Bronchial epithelial cell (primary cell): Measurements from ENCODE around the gene SLC4A2. TPM values are rescaled to one million over a fixed set of nuclear protein-coding genes. Genes with fewer than 3 reads are reported as not detected.

ENCODE experiments used
- DNase-seq: peaks from one replicate; pipeline ENCODE4 v3.0.0-alpha.2; 2010; ENCODE audit warnings: low read depth
- FAIRE-seq: peaks from 2 replicates; lab custom pipeline; 2011; peaks lifted over from hg19 to GRCh38; lab: Jason Lieb, UNC
- H3K27me3 ChIP-seq: 2 replicates; pipeline ENCODE4 v1.5.1; 2011; ENCODE audit warnings: low read length; ENCODE audit not compliant: control insufficient read depth, insufficient read depth
- H3K36me3 ChIP-seq: 2 replicates; pipeline ENCODE4 v1.5.1; 2011; ENCODE audit warnings: low read length; ENCODE audit not compliant: control insufficient read depth, insufficient read depth
- H3K4me3 ChIP-seq: 2 replicates; pipeline ENCODE4 v1.5.1; 2011; ENCODE audit warnings: mild to moderate bottlenecking, low read depth, low read length, control low read depth
- total RNA-seq: library from RNA; depleted of rRNA; stranded (reverse); fragments of >200 nt; gene quantifications from 2 replicates; pipeline ENCODE4 v1.2.1, GENCODE V29; 2014
- TF ChIP-seq, protein P1 (sequence below): IDR thresholded peaks from 2 replicates; pipeline ENCODE4 v1.5.1; 2011; ENCODE audit warnings: mild to moderate bottlenecking, moderate library complexity, low read length, control low read depth, inconsistent platforms; ENCODE audit not compliant: insufficient read depth, severe bottlenecking

Gene SLC4A2
- total RNA-seq, 1 donor from 2014 or later = 33.2 TPM

DNA sequence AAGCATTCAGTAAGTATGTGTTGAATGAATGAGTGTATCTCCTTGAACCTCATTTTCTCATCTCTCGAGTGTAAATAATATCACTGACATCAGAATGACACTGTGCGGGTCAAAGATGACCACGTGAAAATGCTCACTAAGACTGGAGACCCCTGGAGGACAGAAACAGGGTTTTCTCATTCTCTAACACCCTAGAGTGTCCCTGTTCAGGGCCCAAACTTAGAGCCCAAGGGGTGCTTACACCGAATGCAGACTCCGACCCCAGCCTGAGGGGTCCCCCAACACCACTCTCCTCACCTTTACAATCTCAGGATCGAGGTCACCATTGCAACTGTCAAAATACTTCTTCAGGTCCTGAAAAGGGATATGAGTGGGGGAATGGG lies 3.1 kb upstream of the SLC4A2 start:
- TF ChIP-seq, protein P1, sequence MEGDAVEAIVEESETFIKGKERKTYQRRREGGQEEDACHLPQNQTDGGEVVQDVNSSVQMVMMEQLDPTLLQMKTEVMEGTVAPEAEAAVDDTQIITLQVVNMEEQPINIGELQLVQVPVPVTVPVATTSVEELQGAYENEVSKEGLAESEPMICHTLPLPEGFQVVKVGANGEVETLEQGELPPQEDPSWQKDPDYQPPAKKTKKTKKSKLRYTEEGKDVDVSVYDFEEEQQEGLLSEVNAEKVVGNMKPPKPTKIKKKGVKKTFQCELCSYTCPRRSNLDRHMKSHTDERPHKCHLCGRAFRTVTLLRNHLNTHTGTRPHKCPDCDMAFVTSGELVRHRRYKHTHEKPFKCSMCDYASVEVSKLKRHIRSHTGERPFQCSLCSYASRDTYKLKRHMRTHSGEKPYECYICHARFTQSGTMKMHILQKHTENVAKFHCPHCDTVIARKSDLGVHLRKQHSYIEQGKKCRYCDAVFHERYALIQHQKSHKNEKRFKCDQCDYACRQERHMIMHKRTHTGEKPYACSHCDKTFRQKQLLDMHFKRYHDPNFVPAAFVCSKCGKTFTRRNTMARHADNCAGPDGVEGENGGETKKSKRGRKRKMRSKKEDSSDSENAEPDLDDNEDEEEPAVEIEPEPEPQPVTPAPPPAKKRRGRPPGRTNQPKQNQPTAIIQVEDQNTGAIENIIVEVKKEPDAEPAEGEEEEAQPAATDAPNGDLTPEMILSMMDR = no peak
- no peaks in the 10 kb centered on the region for H3K36me3 ChIP-seq
- H3K4me3 ChIP-seq = no peak overlapping the region
- FAIRE-seq = no peak
- no peaks in the 10 kb centered on the region for H3K27me3 ChIP-seq
- no peak for DNase-seq

DNA sequence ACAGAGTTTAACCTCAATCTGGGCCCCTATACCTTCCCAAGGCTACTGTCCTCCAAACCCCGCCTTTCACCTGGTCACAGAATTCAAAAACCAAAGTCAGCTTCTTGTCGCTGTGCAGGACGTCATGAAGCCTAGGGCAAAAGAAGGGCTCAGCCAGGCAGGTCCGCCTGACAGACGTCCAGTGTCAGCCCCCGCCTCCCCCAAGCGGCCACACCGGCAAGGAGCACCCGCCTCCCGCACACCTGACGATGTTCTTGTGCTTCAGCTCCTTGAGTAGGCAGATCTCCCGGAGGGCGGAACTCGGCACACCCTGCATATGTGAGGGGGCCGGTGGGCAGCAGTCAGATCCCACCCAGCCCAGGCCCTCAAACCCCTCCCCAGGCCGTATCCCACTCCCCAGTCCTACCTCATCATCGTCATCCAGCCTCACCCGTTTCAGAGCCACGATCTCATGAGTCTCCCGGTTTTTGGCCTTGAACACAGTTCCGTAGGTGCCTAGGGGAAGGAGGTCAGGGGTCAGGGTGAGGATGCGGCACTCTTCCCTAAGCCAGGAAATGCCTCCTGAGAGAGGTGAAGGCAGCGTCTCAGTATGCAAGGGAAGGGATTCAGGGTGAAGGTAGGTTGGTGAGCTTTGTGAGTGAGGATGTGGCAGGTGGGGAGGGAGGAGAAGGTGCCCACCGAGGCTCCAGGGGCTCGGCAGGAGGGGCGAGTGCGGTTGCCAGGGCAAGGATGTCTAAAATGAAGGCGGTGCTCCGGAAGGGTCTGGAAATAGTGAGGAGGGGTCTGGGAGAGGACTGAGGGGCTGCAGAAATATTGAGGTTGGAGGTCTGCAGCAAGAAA lies 2.5 kb upstream of the SLC4A2 start:
- FAIRE-seq = no peak
- peak overlapping the region; percentile 48 for H3K4me3 ChIP-seq
- no peaks in the 10 kb centered on the region for H3K27me3 ChIP-seq
- DNase-seq = no peak
- peaks cover under 1% of the 10 kb centered on the region for H3K36me3 ChIP-seq
- TF ChIP-seq, protein P1 = peak; percentile 25

DNA sequence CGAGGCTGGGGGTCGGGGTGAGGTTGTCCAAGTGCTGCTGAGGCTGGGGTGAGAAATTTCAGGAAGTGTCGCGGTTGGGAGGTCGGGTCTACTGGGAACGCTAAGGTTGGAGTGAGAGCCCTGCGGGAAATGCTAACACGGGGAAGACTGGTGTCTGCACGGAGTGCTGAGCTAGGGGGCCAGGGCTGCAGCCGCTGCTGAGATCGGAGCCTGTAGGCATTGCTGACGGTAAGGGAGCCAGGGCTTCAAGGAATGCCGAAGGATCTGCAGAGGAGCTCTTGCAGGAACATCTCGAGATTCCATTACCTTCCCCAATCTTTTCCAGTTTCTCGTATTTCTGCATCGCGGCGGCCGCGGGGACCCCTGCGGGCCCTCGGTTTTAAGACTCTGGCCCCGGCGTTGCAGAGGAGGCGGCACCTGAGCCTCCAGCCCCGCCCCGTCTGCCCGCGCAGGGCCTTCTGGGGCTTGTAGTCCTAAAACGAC lies 1.8 kb upstream of the SLC4A2 start, which contains the start of gene CDK5:
TSS of gene CDK5 (minus strand) at position 392 of the 483 bp plus-strand sequence. CDS start at position 343, 49 bp downstream.
- no peak for DNase-seq
- TF ChIP-seq, protein P1 = no peak
- no peak for FAIRE-seq

DNA sequence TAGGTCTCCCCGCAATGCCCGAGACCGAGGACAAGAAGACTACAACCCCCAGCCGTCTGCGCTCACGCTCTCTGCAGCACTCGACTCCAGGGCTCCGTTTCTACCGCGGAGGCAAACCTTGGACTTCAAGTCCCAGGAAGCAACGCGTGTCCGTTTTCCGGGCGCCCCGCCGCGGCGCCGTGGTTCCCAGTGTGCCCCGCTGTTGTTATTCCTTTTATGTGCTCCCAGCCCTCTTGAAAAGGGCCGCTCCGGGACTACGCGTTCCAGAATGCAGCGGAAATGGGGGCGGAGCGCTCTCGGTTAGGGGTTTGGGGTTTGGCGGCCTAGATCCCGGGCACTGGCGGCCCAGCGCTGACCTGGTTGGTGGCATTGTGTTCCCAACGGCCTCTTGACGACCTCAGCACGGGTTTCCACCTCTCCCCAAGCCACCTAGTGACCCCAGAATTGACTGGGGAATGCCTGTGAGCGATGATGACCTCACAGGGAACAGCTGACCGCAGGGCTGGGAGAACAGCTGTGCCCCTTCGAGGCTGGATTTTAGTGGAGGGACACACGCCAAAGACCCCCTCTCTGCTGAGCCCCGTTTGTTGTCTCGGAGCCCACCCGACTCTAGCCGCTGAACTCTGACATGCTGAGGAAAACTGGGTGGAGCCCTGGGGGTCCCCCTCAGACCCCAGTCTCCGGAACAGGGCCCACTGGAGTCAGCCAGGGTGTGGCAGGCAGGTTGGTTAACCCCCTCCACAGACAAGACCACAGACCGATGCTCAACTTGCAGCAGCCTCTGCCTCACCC lies 1.2 kb upstream of the SLC4A2 start:
- DNase-seq (peak; percentile 99), FAIRE-seq (no peak)

More for the DNA sequence above, 1.8 kb upstream of the SLC4A2 start, which contains the start of gene CDK5:
- Histone ChIP-seq H3K27me3 (no peaks in the 10 kb centered on the region), H3K4me3 (peak within 1 kb of the TSS; percentile 48), H3K36me3 (peaks cover 2% of the 10 kb centered on the region)

DNA sequence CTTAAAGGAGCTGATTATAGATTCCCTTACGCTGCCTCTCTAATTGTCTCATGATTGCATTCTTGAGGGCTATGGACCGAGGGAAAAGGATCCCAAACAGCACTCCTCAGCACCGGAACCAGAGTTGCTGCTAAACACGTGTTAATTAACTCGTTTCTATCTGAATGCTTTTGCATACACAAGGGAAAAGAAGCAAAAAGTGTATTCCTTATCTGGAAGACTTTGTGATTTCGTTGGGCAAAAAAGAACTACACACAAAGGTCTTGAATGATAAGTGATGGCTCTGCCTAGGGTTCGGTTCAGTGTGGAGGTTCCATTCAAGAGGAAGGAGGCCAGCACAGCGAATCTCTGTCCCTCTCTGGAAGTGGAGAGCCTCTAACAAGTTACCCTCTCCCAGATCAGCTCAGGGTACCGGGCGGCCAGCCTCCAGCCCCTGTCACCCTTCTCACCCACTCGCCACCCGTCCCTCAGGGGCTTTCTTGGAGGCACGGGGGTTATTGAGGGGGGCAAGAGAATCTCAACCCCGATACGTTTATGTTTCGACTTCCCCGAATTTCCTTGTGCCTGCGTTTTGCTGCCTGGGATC lies 515 bp upstream of the SLC4A2 start:
- no peak for FAIRE-seq
- DNase-seq = no peak

More for the DNA sequence above, 1.2 kb upstream of the SLC4A2 start:
- Histone ChIP-seq H3K27me3 (no peaks in the 10 kb centered on the region), H3K4me3 (peak overlapping the region; percentile 48), H3K36me3 (peaks cover 2% of the 10 kb centered on the region)
- TF ChIP-seq, protein P1 = no peak

More for the DNA sequence above, 515 bp upstream of the SLC4A2 start:
- H3K4me3 ChIP-seq = peak overlapping the region; percentile 48
- TF ChIP-seq, protein P1 = no peak
- no peaks in the 10 kb centered on the region for H3K27me3 ChIP-seq
- H3K36me3 ChIP-seq = peaks cover 2% of the 10 kb centered on the region
